AG04450 (cell line): Measurements from ENCODE around the gene IL22RA1. TPM values are rescaled to one million over a fixed set of nuclear protein-coding genes. Genes with fewer than 3 reads are reported as not detected.

Experiments
- CTCF ChIA-PET: fragments of 300-600, 350-600 bp; formaldehyde crosslinking; extraction: SDS; loops from one replicate; lab custom pipeline; 2022; ENCODE audit warnings: antibody characterized with exemption, inconsistent platforms; lab: Charles Lee
- POLR2A ChIA-PET: fragments of 350-600 bp; formaldehyde crosslinking; extraction: SDS; loops from one replicate; lab custom pipeline; 2021; ENCODE audit warnings: antibody characterized with exemption, inconsistent platforms; lab: Yijun Ruan, JAX
- DNase-seq: peaks from one replicate; pipeline ENCODE4 v3.0.0-alpha.2; 2011; ENCODE audit warnings: low read depth, low spot score
- H3K27ac ChIP-seq: one replicate; pipeline ENCODE4 v1.5.1; 2012; ENCODE audit warnings: low read depth, low read length, control low read depth
- H3K27me3 ChIP-seq: one replicate; pipeline ENCODE4 v1.6.0; 2012; ENCODE audit warnings: low read length; ENCODE audit not compliant: control insufficient read depth, insufficient read depth
- H3K4me3 ChIP-seq: 2 replicates; pipeline ENCODE4 v1.5.1; 2011; ENCODE audit warnings: mild to moderate bottlenecking, low read depth, low read length, control low read depth
- H3K9me3 ChIP-seq: 2 replicates; pipeline ENCODE4 v1.5.1; 2012; ENCODE audit warnings: low read length; ENCODE audit not compliant: control insufficient read depth, insufficient read depth
- CTCF ChIP-seq: IDR thresholded peaks from 2 replicates; pipeline ENCODE4 v1.5.1; 2011; ENCODE audit warnings: low read depth, low read length, control low read depth, inconsistent platforms
- polyA plus RNA-seq: library from polyadenylated mRNA; depleted of rRNA; stranded (reverse); fragments of >200 nt; gene quantifications from 2 replicates; pipeline ENCODE4 v1.2.3, GENCODE V29; 2011

IL22RA1 gene
- polyA plus RNA-seq, 1 experiment: not detected

GRCh38 chr1:24150234-24151174, 7.6 kb upstream of the IL22RA1 start:
- H3K9me3 ChIP-seq: no peaks in the 10 kb centered on the region
- H3K27ac ChIP-seq: no peak overlapping the region
- 0 out of 2 replicates have a peak overlapping the region, but pooled peaks have one; percentile 18 for H3K4me3 ChIP-seq
- peaks cover 40% of the 10 kb centered on the region for H3K27me3 ChIP-seq
- DNase-seq: peak; percentile 21
- CTCF ChIA-PET: interaction anchor here (0.6 to 2.3 kb wide), 50 partner anchors 9 to 986 kb away, joined by 3 to 63 read pairs (median 4); partner anchors contain the start of genes IFNLR1 and NIPAL3
- POLR2A ChIA-PET: no interaction called here
- peak; percentile 76 for TF ChIP-seq CTCF

GRCh38 chr1:24149866-24150233, 6.9 kb upstream of the IL22RA1 start:
- H3K9me3 ChIP-seq: no peaks in the 10 kb centered on the region
- DNase-seq: no peak
- no peak overlapping the region for H3K4me3 ChIP-seq
- H3K27me3 ChIP-seq: peaks cover 40% of the 10 kb centered on the region
- POLR2A ChIA-PET: no interaction called here
- CTCF ChIA-PET: interaction anchor here (0.6 to 2.3 kb wide), 44 partner anchors 8 to 985 kb away, joined by 3 to 63 read pairs (median 4); partner anchors contain the start of genes IFNLR1 and NIPAL3
- H3K27ac ChIP-seq: no peak overlapping the region
- TF ChIP-seq CTCF: no peak

GRCh38 chr1:24147816-24148215, 4.9 kb upstream of the IL22RA1 start:
- H3K27ac ChIP-seq: no peak overlapping the region
- no peak overlapping the region for H3K4me3 ChIP-seq
- DNase-seq: no peak
- ChIA-PET POLR2A (no interaction called here), CTCF (interaction anchor here (0.6 kb wide), 1 partner anchor 493 kb away, joined by 3 read pairs; no protein-coding TSS in a partner anchor)
- TF ChIP-seq CTCF: no peak
- peaks cover 45% of the 10 kb centered on the region for H3K27me3 ChIP-seq
- H3K9me3 ChIP-seq: no peaks in the 10 kb centered on the region

- ChIA-PET POLR2A (no interaction called here), CTCF (no interaction called here)
- no peak for TF ChIP-seq CTCF
- Histone ChIP-seq H3K4me3 (no peak overlapping the region), H3K27ac (no peak overlapping the region), H3K27me3 (peaks cover 45% of the 10 kb centered on the region), H3K9me3 (no peaks in the 10 kb centered on the region)
- no peak for DNase-seq
These were observed 4.3 kb upstream of the IL22RA1 start for GRCh38 chr1:24147194-24147593.
